T47D (cell line): ENCODE results near the gene MC1R.
"Not testable (repeated sequence)": the region's sequence is repeated elsewhere in the genome, so short reads cannot be mapped to it uniquely, and the experiment has no call there.

Experiments used
- DNase-seq, 2 experiments: peaks; one replicate each; pipeline versions ENCODE4 v3.0.0 to v3.0.0-alpha.2; 2011 to 2012; ENCODE audit warnings: low read depth in 1 of 2, low spot score in 1 of 2
- JUND ChIP-seq: IDR thresholded peaks from 2 replicates; pipeline ENCODE4 v1.6.1; 2012; ENCODE audit warnings: low read depth
- in situ Hi-C: cut with HindIII; loops from 2 replicates; pipeline ENCODE4 v1.10.0; 2016; ENCODE audit warnings: low sequenced_read_pairs, low pct_unique_long_range_greater_than_20kb

Gene MC1R

DNA sequence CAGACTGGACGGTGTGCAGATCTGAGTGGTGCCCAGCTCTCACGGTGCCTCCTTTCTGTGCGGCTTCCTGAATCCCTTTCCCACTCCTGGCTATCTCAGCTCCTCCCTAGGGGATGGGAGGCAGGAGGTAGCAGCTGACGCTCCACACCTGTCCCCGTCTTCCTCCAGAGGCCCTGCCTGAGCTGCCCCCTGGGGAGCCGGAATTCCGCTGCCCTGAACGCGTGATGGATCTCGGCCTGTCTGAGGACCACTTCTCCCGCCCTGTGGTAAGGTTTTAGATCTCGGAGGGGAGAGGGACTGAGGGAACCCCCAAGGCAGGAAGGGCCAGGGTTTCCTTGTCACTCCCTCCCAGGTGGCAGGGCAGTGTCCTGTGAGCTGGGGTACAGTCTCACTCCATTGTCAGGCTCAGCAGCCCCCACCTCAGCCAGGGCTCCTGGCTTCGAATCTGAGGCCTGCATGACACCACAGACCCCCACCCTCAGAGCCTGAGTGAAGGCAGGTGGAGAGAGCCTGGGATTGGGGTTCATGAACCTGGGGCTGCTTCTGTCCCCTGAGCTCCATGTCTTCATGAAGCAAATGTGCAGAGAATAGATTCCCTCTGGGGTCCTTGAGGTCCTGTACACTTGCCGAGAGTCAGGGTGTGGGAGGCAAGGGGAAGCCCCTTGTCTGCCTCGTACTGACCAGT, 36.5 kb downstream of the MC1R start:
- TF ChIP-seq JUND, result no peak
- DNase-seq, result no peak
- in situ Hi-C loops, result no loop called here

DNA sequence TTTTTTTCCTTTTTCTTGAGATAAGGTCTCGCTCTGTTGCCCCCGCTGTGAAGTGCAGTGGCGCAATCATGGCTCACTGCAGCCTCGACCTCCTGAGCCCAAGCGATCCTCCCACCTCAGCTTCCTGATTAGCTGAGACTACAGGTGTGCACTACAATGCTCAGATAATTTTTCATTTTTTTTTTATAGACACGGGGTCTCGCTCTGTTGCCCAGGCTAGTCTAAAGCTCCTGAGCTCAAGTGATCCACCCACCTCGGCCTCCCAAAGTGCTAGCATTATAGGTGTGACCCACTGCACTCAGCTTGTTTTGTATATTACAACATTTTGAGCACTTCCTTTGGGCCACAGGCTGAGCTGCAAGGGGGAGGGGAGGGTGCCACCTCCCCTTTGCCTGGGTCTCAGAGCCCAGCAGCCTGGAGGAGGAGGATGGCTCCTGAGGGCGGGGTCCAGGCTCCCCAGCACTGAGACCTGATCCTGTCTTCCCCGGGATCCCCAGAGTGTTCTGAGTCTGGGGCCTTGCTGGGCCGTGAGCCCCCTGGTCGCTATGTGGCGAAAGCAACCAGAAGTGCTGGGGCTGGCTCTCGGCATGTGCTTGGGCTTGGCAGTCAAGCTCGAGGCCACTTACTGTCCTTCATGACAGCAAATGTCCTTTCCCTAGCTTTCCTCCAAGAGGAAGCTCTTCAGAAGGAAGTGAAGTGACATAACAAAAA, 38.0 kb downstream of the MC1R start:
- no peak for TF ChIP-seq JUND
- no peak for DNase-seq
- in situ Hi-C loops, result no loop called here

DNA sequence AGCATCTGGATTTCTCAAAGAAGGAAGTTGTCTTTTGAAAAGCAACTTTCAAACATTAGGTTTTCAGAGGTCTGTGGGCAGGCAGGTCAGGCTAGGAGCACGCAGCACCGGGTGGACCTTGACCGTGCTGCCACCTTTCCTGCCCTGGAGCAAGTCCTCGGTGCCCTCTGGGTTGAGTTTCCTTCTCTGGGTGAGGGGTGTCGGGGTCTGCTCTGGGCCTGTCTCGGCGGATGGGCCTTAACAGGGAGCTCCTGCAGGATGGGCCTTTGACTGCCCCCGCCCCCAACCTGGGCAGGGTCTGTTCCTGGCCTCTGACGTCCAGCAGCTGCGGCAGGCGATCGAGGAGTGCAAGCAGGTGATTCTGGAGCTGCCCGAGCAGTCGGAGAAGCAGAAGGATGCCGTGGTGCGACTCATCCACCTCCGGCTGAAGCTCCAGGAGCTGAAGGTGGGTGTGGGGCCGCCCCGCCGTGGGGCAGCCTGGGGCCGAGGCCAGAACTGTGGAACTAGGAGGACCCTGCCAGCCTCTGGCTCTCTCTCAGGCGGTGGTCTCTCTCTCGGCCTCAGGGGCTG, 38.6 kb downstream of the MC1R start:
- no peak for DNase-seq
- TF ChIP-seq JUND, result no peak
- in situ Hi-C loops, result no loop called here

DNA sequence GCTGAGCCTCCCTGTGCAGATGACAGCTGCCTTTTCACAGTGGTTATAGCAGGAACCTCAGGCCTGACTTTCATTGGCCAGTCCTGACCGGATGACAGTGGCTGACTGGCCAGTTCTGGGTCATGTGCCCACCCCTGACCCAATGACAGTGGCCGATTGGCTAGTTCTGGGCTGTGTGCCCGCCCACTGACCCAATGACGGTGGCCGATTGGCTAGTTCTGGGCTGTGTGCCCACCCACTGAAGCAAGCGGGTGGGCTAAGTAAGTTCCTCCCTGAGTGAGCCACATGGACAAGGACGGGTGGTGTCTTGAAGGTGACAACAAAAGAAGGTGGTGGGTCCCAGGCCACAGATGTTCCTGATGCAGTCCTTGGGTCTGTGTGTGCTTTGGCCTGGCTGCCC, 39.4 kb downstream of the MC1R start:
- DNase-seq, result peak; percentile 63 to 72
- TF ChIP-seq JUND, result no peak
- in situ Hi-C loops, result no loop called here

DNA sequence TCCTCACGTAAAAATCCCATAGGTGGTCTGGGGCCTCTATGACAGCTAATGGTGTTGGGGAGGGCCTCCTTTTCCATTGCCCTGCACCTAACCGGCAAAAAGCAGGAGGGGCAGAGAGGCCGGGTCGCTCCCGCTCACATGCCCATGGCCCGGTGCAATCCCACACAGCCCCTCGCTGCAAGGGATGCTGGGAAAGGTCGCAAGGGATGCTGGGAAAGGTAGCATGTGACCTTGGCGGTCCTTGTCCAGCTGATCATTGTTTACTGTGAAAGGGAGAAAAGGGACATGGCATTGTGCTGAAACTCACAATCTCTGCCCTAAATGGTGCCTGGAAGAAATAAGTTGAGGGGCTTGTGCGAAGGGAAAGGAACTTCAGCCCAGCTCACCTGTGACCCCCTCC, 39.9 kb downstream of the MC1R start:
- in situ Hi-C loops, result no loop called here
- DNase-seq, result no peak
- TF ChIP-seq JUND, result no peak

DNA sequence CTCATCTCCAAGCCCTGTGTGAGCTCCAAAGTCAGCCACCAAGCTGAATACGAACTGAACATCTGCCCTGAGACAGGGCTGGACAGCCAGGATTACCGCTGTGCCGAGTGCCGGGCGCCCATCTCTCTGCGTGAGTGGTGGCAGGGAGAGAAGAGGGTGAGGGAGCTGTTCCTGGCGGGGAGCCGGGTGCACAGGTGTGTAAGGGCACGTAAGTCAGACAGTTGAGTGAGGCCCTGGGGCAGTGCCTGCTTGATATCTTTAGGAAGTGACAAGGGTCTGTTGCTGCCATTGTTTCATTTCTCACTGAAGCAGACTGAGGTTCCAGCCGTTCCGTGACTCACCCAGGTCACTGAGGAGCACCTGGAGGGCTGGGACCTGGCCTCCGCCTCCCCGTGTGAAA, 42.3 kb downstream of the MC1R start:
- in situ Hi-C loops, result no loop called here
- no peak for TF ChIP-seq JUND
- no peak for DNase-seq

DNA sequence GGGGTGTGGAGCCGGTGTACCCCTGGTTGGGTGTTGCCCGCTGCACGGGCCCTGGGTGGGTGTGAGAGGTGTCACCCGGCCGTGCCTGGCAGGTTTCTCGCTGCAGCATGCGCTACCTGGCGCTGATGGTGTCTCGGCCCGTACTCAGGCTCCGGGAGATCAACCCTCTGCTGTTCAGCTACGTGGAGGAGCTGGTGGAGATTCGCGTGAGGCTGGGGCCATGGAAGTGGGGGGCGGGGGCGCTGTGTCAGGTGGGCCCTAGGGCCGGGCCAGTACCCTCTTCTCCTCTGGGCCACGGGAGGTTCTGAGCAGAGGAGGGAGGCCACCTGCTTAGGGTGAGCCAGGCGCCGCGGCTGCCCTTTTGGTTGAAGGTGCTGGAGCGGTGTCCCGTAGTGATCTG, 43.3 kb downstream of the MC1R start:
- no peak for TF ChIP-seq JUND
- in situ Hi-C loops, result no loop called here
- DNase-seq, result no peak

DNA sequence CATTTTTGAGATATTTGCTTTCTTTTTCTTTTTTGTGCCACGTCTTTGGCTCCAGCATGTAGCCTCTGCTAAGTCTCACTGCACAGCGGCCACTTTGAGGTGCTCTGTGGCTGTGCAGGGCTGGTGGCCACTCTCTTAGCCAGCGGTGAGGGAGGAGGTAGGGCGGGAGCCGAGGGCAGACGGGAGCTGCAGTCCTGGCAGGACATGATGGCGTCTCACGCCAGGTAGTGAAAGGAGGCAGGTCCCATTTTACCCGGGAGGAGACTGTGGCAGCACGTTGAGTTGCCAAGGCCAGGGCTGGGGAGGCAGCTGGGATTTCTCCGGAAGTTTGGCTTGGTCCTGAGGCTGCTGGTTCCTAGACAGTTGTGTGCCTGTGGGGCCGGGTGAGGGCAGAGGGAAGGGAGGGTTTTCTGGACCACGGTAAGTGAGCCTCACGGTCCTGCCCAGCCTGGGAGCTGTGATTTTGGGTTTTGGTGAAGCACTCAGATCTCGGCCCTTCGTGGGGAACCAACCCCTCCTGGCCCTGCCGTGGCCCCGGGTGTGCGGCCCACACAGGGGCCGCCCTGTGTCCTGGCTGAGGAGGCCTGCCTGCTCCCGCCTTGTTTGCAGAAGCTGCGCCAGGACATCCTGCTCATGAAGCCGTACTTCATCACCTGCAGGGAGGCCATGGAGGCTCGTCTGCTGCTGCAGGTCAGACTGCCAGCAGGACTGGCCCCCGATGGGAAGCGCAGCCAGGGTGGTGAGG, 44.3 kb downstream of the MC1R start:
- no peak for TF ChIP-seq JUND
- in situ Hi-C loops, result no loop called here
- no peak for DNase-seq

DNA sequence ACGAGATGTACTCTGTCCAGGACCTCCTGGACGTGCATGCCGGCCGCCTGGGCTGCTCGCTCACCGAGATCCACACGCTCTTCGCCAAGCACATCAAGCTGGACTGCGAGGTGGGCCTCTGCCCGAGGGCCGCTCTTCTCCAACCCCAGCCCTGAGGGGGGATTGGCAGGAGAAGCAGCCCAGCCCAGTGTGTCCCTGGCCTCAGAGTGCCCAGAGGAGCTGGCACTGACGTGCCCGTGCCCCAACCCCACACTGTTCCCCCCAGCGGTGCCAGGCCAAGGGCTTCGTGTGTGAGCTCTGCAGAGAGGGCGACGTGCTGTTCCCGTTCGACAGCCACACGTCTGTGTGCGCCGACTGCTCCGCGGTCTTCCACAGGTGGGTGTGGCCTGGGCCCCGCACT, 45.5 kb downstream of the MC1R start:
- TF ChIP-seq JUND, result no peak
- DNase-seq, result no peak
- in situ Hi-C loops, result no loop called here

DNA sequence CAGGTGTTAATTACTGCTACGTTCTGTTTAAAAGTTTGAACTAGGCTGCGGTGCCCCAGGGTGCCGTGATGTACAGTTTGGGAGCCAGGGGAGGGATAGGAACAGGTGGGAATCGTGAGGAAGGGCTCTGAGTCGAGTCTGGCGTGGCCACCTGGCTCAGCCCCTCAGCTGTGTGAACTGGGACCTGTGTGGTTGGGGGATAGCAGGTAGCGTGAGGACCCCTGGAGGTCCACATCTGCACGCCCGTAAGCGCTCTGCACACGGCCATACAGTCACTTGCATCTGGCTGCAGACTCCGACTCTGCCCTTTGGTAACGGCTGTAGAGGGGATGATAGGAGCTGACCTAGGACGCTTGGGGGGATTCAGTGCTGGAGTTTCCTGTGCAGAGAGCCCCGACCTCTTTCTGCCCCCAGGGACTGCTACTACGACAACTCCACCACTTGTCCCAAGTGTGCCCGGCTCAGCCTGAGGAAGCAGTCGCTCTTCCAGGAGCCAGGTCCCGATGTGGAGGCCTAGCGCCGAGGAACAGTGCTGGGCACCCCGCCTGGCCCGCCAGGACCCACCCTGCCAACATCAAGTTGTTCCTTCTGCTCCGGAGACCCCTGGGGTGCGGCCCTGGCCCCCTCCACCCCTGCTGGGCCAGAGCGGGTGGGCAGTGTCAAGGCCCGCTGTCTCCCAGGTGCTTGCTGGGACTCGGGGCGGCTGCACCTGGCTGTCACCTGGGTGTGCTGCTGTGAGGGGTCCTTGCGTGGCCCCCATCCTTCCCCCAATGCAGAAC, 47.0 kb downstream of the MC1R start:
- TF ChIP-seq JUND, result no peak
- in situ Hi-C loops, result no loop called here
- no peak for DNase-seq

DNA sequence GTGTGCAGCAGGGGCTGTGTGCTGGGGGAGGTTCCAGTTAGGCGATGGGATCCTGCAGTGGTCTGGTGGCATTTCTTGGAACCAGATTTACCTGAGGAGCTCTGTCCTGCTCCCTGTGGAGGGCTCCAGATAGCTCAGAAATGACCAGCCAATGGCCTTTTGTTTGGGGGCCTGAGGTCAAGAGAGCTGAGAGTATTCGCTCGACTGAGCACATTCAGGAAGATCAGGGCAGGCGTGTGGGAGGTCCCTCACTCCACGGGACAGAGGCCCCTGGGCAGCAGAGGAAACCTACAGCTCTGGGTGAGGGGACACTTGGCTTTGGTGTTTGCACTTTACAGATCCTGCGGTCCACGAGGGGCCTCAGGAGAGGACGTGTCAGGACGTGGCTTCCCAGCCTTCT, 48.1 kb downstream of the MC1R start:
- in situ Hi-C loops, result no loop called here
- TF ChIP-seq JUND, result no peak
- no peak for DNase-seq

DNA sequence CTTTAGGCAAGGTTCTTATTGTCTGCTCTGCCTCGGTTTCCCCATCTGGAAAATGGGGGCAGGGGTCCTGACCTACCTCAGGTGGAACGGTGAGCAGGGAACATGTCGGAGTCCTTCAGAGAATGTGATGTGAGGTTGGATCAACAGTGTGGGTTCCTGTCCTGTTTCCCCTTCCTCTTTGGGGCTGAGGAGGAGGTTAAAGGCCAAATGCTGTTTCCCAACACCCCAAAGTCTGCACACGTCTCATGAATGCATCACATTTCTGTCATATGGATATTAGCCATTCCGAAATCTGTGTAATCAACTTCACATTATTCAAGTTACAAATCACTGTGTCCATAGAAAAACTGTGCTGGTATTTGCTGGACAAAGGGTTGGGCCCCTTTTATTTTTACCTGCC, 48.8 kb downstream of the MC1R start:
- in situ Hi-C loops, DNase-seq: not testable (repeated sequence)

DNA sequence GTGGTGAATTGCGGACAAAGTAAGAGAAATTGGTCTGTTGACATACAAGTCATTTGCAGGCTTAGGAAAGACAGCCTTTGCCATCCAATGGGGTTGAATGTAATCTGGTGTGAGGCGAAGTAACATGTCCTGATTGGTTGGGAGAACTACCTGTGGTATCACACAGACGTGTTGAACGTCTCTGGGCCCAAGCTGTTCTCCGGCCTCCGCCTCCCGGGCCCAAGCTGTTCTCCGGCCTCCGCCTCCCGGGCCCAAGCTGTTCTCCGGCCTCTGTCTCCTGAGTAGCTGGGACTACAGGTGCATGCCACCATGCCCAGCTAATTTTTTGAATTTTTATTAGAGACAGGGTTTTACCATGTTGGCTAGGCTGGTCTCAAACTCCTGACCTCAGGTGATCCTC, 49.4 kb downstream of the MC1R start:
- in situ Hi-C loops, result not testable (repeated sequence)
- peak in 1 of 2 experiments; percentile 31 for DNase-seq
